ENCODE results near the gene EME1. TPM values are rescaled to one million over a fixed set of nuclear protein-coding genes. Genes with fewer than 3 reads are reported as not detected.
A peak's percentile ranks its signal among the peaks of the same experiment; 100 is the strongest.

Gene EME1
- polyA plus RNA-seq, 1 of the 3 experiments (the other 2 are of a cell fraction), result 16.9 TPM

DNA sequence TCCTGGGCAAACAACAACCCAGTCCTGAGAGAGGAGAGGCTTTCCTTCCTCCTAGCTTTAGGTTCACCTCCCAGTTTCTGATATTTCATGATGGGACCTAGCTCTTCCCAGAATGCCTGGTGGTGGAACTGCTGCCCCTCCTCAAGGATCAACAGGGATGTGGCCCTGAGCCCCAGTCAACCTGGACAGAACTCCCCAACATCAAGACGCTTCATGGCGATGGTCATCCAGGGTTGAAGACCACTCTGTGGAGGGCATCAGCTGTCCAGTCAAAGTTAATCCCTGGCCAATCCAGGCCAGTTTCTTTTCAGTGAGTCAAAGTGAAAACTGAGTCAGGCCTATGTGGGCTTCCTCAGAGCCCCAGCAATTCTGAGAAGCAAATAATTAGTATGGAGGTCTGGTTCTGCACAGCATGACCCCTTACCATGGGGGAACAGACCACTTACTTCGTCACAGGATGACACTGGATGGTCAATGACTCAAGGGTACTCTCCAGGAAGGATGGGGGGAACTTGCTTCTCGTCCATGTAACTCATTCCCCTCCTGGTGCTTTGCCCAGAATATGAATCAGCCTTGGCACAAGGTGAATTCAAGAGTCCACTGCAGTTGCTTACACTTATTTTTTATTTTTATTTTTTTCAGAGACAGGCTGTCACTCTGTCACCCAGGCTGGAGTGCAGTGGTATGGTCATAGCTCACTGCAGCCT, 41.8 kb upstream of the EME1 start:
- no peaks in the 10 kb centered on the region for H3K9me2 ChIP-seq
- no peak for DNase-seq
- no peak overlapping the region for H3K9ac ChIP-seq
- 53% methylated on average over 4 of the region's 4 CpGs for WGBS (ENCODE audit: low lambda C conversion rate)
- ChIA-PET POLR2A (no interaction called here), CTCF (interaction anchor here (0.6 to 1.9 kb wide), 7 partner anchors 8 to 237 kb away, joined by 3 to 7 read pairs (median 3); partner anchors contain the start of gene LRRC59)
- H3K4me3 ChIP-seq (ENCODE audit: low read depth in 2 of 2, low read length in 1 of 2), result no peak overlapping the region
- H4K20me1 ChIP-seq (ENCODE audit: insufficient read depth), result no peaks in the 10 kb centered on the region
- H3K4me1 ChIP-seq (ENCODE audit: control insufficient read depth in 1 of 2, insufficient read depth in 2 of 2, low read depth in 1 of 2, low read length in 1 of 2), result peaks cover 0 to 14% of the 10 kb centered on the region in 2 experiments; a peak in 3 of 4 replicates
- no peak overlapping the region for H2AFZ ChIP-seq (ENCODE audit: low read depth)
- no peaks in the 10 kb centered on the region for H3K36me3 ChIP-seq (replicated peaks in 1 of 2; ENCODE audit: control insufficient read depth in 1 of 2, insufficient read depth in 2 of 2, low read length in 1 of 2)
- H3K79me2 ChIP-seq (ENCODE audit: insufficient read depth), result no peaks in the 10 kb centered on the region
- H3K9me3 ChIP-seq, result no peaks in the 10 kb centered on the region
- H3F3A ChIP-seq (replicated peaks; ENCODE audit: insufficient read depth), result peaks cover 11% of the 10 kb centered on the region
- H3K27ac ChIP-seq (ENCODE audit: low read depth in 2 of 2, low read length in 1 of 2), result peak overlapping the region in 1 of 2 experiments; percentile 46; a peak in 2 of 4 replicates
- H3K4me2 ChIP-seq, result peak overlapping the region; percentile 25; the same call in 1 of the 2 replicates
- TF ChIP-seq FOXM1 (IDR thresholded peaks at IDR 0.05; ENCODE audit: low read depth) (no peak), RXRA (IDR thresholded peaks at IDR 0.05; ENCODE audit: borderline replicate concordance, low read depth) (peak; percentile 49; the same call in 1 of the 2 replicates), FOSL2 (IDR thresholded peaks at IDR 0.05; ENCODE audit: borderline replicate concordance, low read depth) (peak; percentile 91), NFIC (IDR thresholded peaks at IDR 0.05; ENCODE audit: borderline replicate concordance) (peak; percentile 96), GABPA (IDR thresholded peaks at IDR 0.05; ENCODE audit: low read depth) (no peak), FOXJ3 (CRISPR knock-in tag; IDR thresholded peaks at IDR 0.05) (no peak), ELF1 (IDR thresholded peaks at IDR 0.05) (no peak), TCF12 (IDR thresholded peaks at IDR 0.05) (peak; percentile 70), TAF1 (IDR thresholded peaks at IDR 0.05; ENCODE audit: borderline replicate concordance, low read depth, low read length) (no peak), RCOR1 (IDR thresholded peaks at IDR 0.05; ENCODE audit: low read length) (no peak), MXI1 (IDR thresholded peaks at IDR 0.05; ENCODE audit: low read depth, low read length) (no peak), CHD2 (IDR thresholded peaks at IDR 0.05; ENCODE audit: low read length, partially characterized antibody) (no peak), RAD21 (IDR thresholded peaks at IDR 0.05; ENCODE audit: low read length) (no peak), POLR2AphosphoS5 (IDR thresholded peaks at IDR 0.05; ENCODE audit: low read depth, low read length) (peak; percentile 39; the same call in 1 of the 2 replicates), SIN3A (IDR thresholded peaks at IDR 0.05; ENCODE audit: borderline replicate concordance, low read depth, low read length) (peak; percentile 68; the same call in 1 of the 2 replicates), GATA2 (CRISPR knock-in tag; IDR thresholded peaks at IDR 0.05) (no peak), JUND (IDR thresholded peaks at IDR 0.05) (peak; percentile 85)
- TF ChIP-seq, protein P1, sequence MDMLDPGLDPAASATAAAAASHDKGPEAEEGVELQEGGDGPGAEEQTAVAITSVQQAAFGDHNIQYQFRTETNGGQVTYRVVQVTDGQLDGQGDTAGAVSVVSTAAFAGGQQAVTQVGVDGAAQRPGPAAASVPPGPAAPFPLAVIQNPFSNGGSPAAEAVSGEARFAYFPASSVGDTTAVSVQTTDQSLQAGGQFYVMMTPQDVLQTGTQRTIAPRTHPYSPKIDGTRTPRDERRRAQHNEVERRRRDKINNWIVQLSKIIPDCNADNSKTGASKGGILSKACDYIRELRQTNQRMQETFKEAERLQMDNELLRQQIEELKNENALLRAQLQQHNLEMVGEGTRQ (IDR thresholded peaks at IDR 0.05; ENCODE audit: borderline replicate concordance, low read depth, low read length), result no peak
- TF ChIP-seq, protein P2, sequence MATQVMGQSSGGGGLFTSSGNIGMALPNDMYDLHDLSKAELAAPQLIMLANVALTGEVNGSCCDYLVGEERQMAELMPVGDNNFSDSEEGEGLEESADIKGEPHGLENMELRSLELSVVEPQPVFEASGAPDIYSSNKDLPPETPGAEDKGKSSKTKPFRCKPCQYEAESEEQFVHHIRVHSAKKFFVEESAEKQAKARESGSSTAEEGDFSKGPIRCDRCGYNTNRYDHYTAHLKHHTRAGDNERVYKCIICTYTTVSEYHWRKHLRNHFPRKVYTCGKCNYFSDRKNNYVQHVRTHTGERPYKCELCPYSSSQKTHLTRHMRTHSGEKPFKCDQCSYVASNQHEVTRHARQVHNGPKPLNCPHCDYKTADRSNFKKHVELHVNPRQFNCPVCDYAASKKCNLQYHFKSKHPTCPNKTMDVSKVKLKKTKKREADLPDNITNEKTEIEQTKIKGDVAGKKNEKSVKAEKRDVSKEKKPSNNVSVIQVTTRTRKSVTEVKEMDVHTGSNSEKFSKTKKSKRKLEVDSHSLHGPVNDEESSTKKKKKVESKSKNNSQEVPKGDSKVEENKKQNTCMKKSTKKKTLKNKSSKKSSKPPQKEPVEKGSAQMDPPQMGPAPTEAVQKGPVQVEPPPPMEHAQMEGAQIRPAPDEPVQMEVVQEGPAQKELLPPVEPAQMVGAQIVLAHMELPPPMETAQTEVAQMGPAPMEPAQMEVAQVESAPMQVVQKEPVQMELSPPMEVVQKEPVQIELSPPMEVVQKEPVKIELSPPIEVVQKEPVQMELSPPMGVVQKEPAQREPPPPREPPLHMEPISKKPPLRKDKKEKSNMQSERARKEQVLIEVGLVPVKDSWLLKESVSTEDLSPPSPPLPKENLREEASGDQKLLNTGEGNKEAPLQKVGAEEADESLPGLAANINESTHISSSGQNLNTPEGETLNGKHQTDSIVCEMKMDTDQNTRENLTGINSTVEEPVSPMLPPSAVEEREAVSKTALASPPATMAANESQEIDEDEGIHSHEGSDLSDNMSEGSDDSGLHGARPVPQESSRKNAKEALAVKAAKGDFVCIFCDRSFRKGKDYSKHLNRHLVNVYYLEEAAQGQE (IDR thresholded peaks at IDR 0.05; ENCODE audit: low read depth, low read length), result no peak
- TF ChIP-seq, protein P3, sequence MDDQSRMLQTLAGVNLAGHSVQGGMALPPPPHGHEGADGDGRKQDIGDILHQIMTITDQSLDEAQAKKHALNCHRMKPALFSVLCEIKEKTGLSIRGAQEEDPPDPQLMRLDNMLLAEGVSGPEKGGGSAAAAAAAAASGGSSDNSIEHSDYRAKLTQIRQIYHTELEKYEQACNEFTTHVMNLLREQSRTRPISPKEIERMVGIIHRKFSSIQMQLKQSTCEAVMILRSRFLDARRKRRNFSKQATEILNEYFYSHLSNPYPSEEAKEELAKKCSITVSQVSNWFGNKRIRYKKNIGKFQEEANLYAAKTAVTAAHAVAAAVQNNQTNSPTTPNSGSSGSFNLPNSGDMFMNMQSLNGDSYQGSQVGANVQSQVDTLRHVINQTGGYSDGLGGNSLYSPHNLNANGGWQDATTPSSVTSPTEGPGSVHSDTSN (IDR thresholded peaks at IDR 0.05), result peak; percentile 72
- TF ChIP-seq, protein P4, sequence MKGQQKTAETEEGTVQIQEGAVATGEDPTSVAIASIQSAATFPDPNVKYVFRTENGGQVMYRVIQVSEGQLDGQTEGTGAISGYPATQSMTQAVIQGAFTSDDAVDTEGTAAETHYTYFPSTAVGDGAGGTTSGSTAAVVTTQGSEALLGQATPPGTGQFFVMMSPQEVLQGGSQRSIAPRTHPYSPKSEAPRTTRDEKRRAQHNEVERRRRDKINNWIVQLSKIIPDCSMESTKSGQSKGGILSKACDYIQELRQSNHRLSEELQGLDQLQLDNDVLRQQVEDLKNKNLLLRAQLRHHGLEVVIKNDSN (IDR thresholded peaks at IDR 0.05; ENCODE audit: borderline replicate concordance, low read depth), result no peak
- TF ChIP-seq, protein P5, sequence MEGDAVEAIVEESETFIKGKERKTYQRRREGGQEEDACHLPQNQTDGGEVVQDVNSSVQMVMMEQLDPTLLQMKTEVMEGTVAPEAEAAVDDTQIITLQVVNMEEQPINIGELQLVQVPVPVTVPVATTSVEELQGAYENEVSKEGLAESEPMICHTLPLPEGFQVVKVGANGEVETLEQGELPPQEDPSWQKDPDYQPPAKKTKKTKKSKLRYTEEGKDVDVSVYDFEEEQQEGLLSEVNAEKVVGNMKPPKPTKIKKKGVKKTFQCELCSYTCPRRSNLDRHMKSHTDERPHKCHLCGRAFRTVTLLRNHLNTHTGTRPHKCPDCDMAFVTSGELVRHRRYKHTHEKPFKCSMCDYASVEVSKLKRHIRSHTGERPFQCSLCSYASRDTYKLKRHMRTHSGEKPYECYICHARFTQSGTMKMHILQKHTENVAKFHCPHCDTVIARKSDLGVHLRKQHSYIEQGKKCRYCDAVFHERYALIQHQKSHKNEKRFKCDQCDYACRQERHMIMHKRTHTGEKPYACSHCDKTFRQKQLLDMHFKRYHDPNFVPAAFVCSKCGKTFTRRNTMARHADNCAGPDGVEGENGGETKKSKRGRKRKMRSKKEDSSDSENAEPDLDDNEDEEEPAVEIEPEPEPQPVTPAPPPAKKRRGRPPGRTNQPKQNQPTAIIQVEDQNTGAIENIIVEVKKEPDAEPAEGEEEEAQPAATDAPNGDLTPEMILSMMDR (IDR thresholded peaks at IDR 0.05), result no peak
- H3K27me3 ChIP-seq (ENCODE audit: insufficient read depth), result no peaks in the 10 kb centered on the region
